Adrenal gland (tissue), 12 donors: ENCODE measurements around the gene NT5C2. TPM values are rescaled to one million over a fixed set of nuclear protein-coding genes. Genes with fewer than 3 reads are reported as not detected.
A peak's percentile ranks its signal among the peaks of the same experiment; 100 is the strongest.
"Not testable (repeated sequence)": the region's sequence is repeated elsewhere in the genome, so short reads cannot be mapped to it uniquely, and the experiment has no call there.

Experiments
- DNase-seq, 7 donors: peaks; one replicate each; pipeline ENCODE4 v3.0.0-alpha.2; 2019 to 2020
- H3K27ac ChIP-seq, 5 donors: fragments of 200-600 bp; sonication (generic) in 4 of 5; 1 replicate in 3 of 5; 2 replicates in 2 of 5; pipeline versions ENCODE4 v1.5.1 to v1.8.0; 2016 to 2020; ENCODE audit warnings: mild to moderate bottlenecking in 1 of 5
- H3K27me3 ChIP-seq: fragments of 200-600 bp; 2 replicates; pipeline ENCODE4 v1.8.0; 2021
- H3K36me3 ChIP-seq, 2 donors: fragments of 200-600 bp; replicated peaks in 1 of 2; 1 replicate in 1 of 2; 2 replicates in 1 of 2; pipeline versions ENCODE4 v1.5.1 to v1.8.0; 2018 to 2022
- H3K4me1 ChIP-seq, 2 donors: fragments of 200-600 bp; replicated peaks in 1 of 2; 1 replicate in 1 of 2; 2 replicates in 1 of 2; pipeline versions ENCODE4 v1.5.1 to v1.8.0; 2018 to 2021
- H3K4me3 ChIP-seq, 4 donors: fragments of 200-600 bp; sonication (generic) in 3 of 4; one replicate each; pipeline ENCODE4 v1.5.1; 2016 to 2018
- H3K9me3 ChIP-seq, 3 donors: fragments of 200-600 bp; sonication (generic) in 1 of 3; replicated peaks in 1 of 3; 1 replicate in 2 of 3; 2 replicates in 1 of 3; pipeline versions ENCODE4 v1.5.1 to v1.8.0; 2016 to 2021
- CTCF ChIP-seq, 6 experiments: fragments of 450-650 bp in 4 of 6; fragments of 200-600 bp in 2 of 6; sonication (generic) in 1 of 6; IDR thresholded peaks; 1 replicate in 5 of 6; 2 replicates in 1 of 6; pipeline versions ENCODE4 v1.5.1 to v1.8.0; 2016 to 2021; ENCODE audit warnings: antibody characterized with exemption in 6 of 6, mild to moderate bottlenecking in 2 of 6, moderate library complexity in 1 of 6
- POLR2A ChIP-seq, 2 donors: fragments of 450-650 bp; IDR thresholded peaks; one replicate each; pipeline ENCODE4 v1.6.1; 2017; ENCODE audit warnings: antibody characterized with exemption in 2 of 2, mild to moderate bottlenecking in 2 of 2, moderate library complexity in 1 of 2
- WGBS, 4 donors: extraction: QIAGEN DNeasy Blood & Tissue Kit in 2 of 4; methylation state at CpG; one replicate each; pipeline versions ENCODE4 v1.1.5 to v1.1.7; 2013 to 2017; 5-methylcytosine and 5-hydroxymethylcytosine counted together
- intact Hi-C, 2 donors: fragments of 100-400 bp; cut with DNase I; formaldehyde crosslinking; loops; one replicate each; pipeline versions ENCODE4 v1.14.1 to v1.15.0; 2022 to 2023
- polyA plus RNA-seq, 3 donors: library from polyadenylated mRNA; stranded (reverse); fragments of 200-250 nt in 2 of 3; fragments of 350-450 nt in 1 of 3; fragmentation: Illumina TruSeq in 1 of 3; extraction: RNeasy Lipid Tissue Mini Kit (QIAGEN cat#74804) in 1 of 3; gene quantifications; one replicate each; pipeline ENCODE4 v1.2.3, GENCODE V29; 2013 to 2014
- total RNA-seq, 9 donors: library from RNA; depleted of rRNA in 4 of 9; stranded (reverse); fragments of >200 nt in 4 of 9; fragments of 120-200 nt in 1 of 9; fragmentation: NEBNext Ultra II Directional in 1 of 9; extraction: Animal tissue kit (Norgen Biotek cat#: 25700) in 1 of 9; gene quantifications; one replicate each; pipeline versions ENCODE4 v1.1.0 to v1.2.4, GENCODE V29; 2013 to 2023
- donor health status: healthy with polysubstance abuse.
- donor health status: Bipolar disorder and iron deficiency.
- donor health status: DM: yes; HTN: yes; CAD: no.
- donor health status: DM: no; HTN: no; CAD: no.
- donor health status: DM: no; HTN: no; CAD: no.
- donor health status: DM: yes; HTN: yes; CAD: no.

NT5C2 gene
- total and polyA plus RNA-seq, 12 donors: 23.2 to 101 (median 71.1) TPM

DNA sequence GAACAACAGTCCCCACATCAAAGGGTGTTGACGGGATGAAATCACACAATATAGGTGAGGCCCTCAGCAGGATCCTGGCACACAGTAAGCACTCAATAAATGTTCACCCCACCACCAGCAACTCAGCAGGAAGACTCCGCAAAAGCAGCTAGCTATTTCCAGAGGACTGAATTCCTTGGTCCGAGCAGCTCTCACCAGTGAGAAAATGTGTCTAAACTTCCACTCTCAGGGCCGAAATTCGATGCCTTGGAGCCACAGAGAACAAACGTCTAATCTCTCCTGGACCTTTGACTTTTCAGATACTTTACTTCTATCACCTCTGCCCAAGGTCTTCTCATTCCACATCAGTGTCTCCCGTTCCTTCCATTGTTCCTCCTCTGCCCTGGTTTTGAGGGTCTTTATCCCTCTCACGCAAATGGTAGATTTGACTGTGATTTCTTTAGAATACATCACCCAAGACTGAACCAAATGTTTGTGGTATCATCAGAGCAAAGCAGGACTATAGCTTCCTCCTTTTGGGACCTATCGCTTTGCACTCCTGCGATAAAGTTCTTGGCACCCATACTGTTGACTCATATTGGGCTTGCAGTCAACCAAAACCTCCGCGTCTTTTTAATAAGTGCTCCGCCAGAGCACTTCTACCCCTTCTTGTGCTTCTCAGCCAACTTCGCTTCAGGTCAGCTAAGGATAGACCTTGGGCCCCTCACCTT is 903 bp upstream of the NT5C2 start:
- Histone ChIP-seq H3K36me3 (no peaks in the 10 kb centered on the region), H3K4me1 (peaks cover 41 to 61% of the 10 kb centered on the region in 2 donors), H3K9me3 (no peaks in the 10 kb centered on the region), H3K27ac (peak overlapping the region; percentile 1 to 99 (median 96)), H3K27me3 (no peaks in the 10 kb centered on the region), H3K4me3 (no peak overlapping the region)
- 39 to 55% (median 46%) methylated on average over 14 of the region's 14 CpGs for WGBS, 4 donors
- DNase-seq: peak in 6 of 7 donors; percentile 25 to 67 (median 62)
- intact Hi-C loops: loop anchor here in 1 of 2 donors (10.0 kb wide), 1 partner anchor 79 kb away; no protein-coding TSS in a partner anchor
- TF ChIP-seq POLR2A (IDR thresholded peaks at IDR 0.05) (peak in 1 of 2 donors; percentile 23), CTCF (IDR thresholded peaks at IDR 0.05) (no peak)

- intact Hi-C loops: loop anchor here in 1 of 2 donors (10.0 kb wide), 1 partner anchor 78 kb away; no protein-coding TSS in a partner anchor
- Histone ChIP-seq H3K4me3 (peak overlapping the region; percentile 29 to 98 (median 77)), H3K27me3 (no peaks in the 10 kb centered on the region), H3K9me3 (no peaks in the 10 kb centered on the region), H3K4me1 (peaks cover 33 to 66% of the 10 kb centered on the region in 2 donors), H3K27ac (peak overlapping the region; percentile 75 to 99 (median 96)), H3K36me3 (no peaks in the 10 kb centered on the region)
- TF ChIP-seq CTCF (IDR thresholded peaks at IDR 0.05): peak in 1 of 6 experiments; percentile 1
- TF ChIP-seq POLR2A (IDR thresholded peaks at IDR 0.05): peak; percentile 49 to 64
- peak; percentile 77 to 91 (median 87) for DNase-seq
- WGBS, 4 donors: 0 to 1% (median 1%) methylated on average over 9 to 62 of the region's 62 CpGs
Measured at GRCh38 chr10:103192451-103193106, 493 bp downstream of the NT5C2 start.

GRCh38 chr10:103192089-103192450 is 1.0 kb downstream of the NT5C2 start:
- TF ChIP-seq POLR2A (IDR thresholded peaks at IDR 0.05): no peak
- no peak for TF ChIP-seq CTCF (IDR thresholded peaks at IDR 0.05)
- peaks cover 28 to 61% of the 10 kb centered on the region in 2 donors for H3K4me1 ChIP-seq
- no peaks in the 10 kb centered on the region for H3K27me3 ChIP-seq
- DNase-seq: no peak
- WGBS, 4 donors: 1 to 5% (median 2%) methylated on average over 6 to 14 of the region's 14 CpGs
- peak overlapping the region in 3 of 4 donors; percentile 70 to 98 (median 84) for H3K4me3 ChIP-seq
- H3K27ac ChIP-seq: peak overlapping the region; percentile 75 to 99 (median 96)
- intact Hi-C loops: loop anchor here in 1 of 2 donors (10.0 kb wide), 1 partner anchor 77 kb away; no protein-coding TSS in a partner anchor
- H3K36me3 ChIP-seq: no peaks in the 10 kb centered on the region
- no peaks in the 10 kb centered on the region for H3K9me3 ChIP-seq

DNA sequence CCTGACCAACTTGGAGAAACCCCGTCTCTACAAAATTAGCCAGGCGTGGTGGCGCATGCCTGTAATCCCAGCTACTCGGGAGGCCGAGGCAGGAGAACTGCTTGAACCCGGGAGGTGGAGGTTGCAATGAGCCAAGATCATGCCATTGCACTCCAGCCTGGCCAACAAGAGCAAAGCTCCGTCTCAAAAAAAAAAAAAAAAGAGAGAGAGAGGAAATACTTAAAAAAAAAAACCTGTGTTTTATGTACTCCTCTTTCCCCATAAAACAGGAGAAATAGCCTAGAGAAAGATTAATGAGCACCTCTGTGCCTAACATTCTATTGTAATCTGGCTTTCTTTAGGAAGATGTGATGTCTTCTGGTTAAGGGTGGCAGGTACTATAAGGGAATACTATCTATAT is 1.9 kb downstream of the NT5C2 start:
- H3K4me1 ChIP-seq: peaks cover 19 to 53% of the 10 kb centered on the region in 2 donors
- DNase-seq, H3K9me3 ChIP-seq, H3K36me3 ChIP-seq, H3K27me3 ChIP-seq: not testable (repeated sequence)
- WGBS, 4 donors: 67 to 78% (median 74%) methylated on average over 7 of the region's 7 CpGs
- peak overlapping the region in 1 of 4 donors; percentile 70 for H3K4me3 ChIP-seq
- intact Hi-C loops: loop anchor here in 1 of 2 donors (10.0 kb wide), 1 partner anchor 76 kb away; no protein-coding TSS in a partner anchor
- peak overlapping the region in 1 of 5 donors; percentile 99 for H3K27ac ChIP-seq
